HepG2 (cell line): ENCODE measurements around the gene ENDOU. TPM values are rescaled to one million over a fixed set of nuclear protein-coding genes. Genes with fewer than 3 reads are reported as not detected.

Source experiments
- ADNP ChIP-seq: sonication (generic); formaldehyde crosslinking; IDR thresholded peaks from 2 replicates; pipeline ENCODE4 v1.4.0; 2020; ENCODE audit warnings: missing genetic modification reagents
- ARHGAP35 ChIP-seq: sonication (generic); formaldehyde crosslinking; IDR thresholded peaks from 2 replicates; pipeline ENCODE4 v1.9.0; 2022; ENCODE audit warnings: mild to moderate bottlenecking, inconsistent platforms, moderate library complexity, missing genetic modification reagents, borderline replicate concordance
- ATF1 ChIP-seq: IDR thresholded peaks from 2 replicates; pipeline ENCODE4 v1.6.1; 2016; ENCODE audit warnings: mild to moderate bottlenecking, control low read depth
- CBFB ChIP-seq: sonication (generic); formaldehyde crosslinking; IDR thresholded peaks from 2 replicates; pipeline ENCODE4 v1.4.0; 2020; ENCODE audit warnings: missing genetic modification reagents
- ERF ChIP-seq: IDR thresholded peaks from 2 replicates; pipeline ENCODE4 v1.6.1; 2018; ENCODE audit warnings: missing biosample characterization, missing genetic modification reagents
- MXD4 ChIP-seq: IDR thresholded peaks from 2 replicates; pipeline ENCODE4 v1.6.1; 2016; ENCODE audit warnings: mild to moderate bottlenecking, missing biosample characterization, missing genetic modification reagents
- POLR2AphosphoS5 ChIP-seq: IDR thresholded peaks from 2 replicates; pipeline ENCODE4 v1.6.1; 2012; ENCODE audit warnings: low read depth, low read length
- PTBP1 ChIP-seq: fragments of 200-400 bp; formaldehyde crosslinking; IDR thresholded peaks from 2 replicates; pipeline ENCODE4 v1.6.1; 2018; ENCODE audit warnings: low read length, low read depth; ENCODE audit not compliant: poor library complexity, severe bottlenecking
- REPIN1 ChIP-seq: sonication (generic); formaldehyde crosslinking; IDR thresholded peaks from 2 replicates; pipeline ENCODE4 v1.8.0; 2022; ENCODE audit warnings: missing genetic modification reagents, low read depth, mild to moderate bottlenecking, borderline replicate concordance
- SMC3 ChIP-seq: IDR thresholded peaks from 2 replicates; pipeline ENCODE4 v1.6.1; 2011; ENCODE audit warnings: low read length, improper control_type of control experiment
- SNRNP70 ChIP-seq: fragments of 200-400 bp; formaldehyde crosslinking; IDR thresholded peaks from 2 replicates; pipeline ENCODE4 v1.6.1; 2017; ENCODE audit warnings: mild to moderate bottlenecking, low read depth, low read length, moderate library complexity
- ZBTB40 ChIP-seq, 2 experiments: fragments of 450-650 bp in 1 of 2; sonication (generic) in 1 of 2; formaldehyde crosslinking in 1 of 2; IDR thresholded peaks; 2 replicates each; pipeline versions ENCODE4 v1.6.1 to v1.8.0; 2016 to 2022; ENCODE audit warnings: antibody characterized with exemption in 1 of 2, mild to moderate bottlenecking in 1 of 2, missing genetic modification reagents in 1 of 2
- ZNF256 ChIP-seq: sonication (generic); formaldehyde crosslinking; conservative IDR thresholded peaks from 2 replicates; pipeline ENCODE4 v1.4.0; 2020; ENCODE audit warnings: missing genetic modification reagents
- ZNF652 ChIP-seq: IDR thresholded peaks from 2 replicates; pipeline ENCODE4 v1.6.1; 2016; ENCODE audit warnings: low read depth, borderline replicate concordance
- ZNF710 ChIP-seq: sonication (generic); formaldehyde crosslinking; IDR thresholded peaks from 2 replicates; pipeline ENCODE4 v1.5.0; 2020; ENCODE audit warnings: mild to moderate bottlenecking, missing genetic modification reagents, borderline replicate concordance
- ZSCAN22 ChIP-seq: sonication (generic); formaldehyde crosslinking; IDR thresholded peaks from 2 replicates; pipeline ENCODE4 v1.4.0; 2020; ENCODE audit warnings: mild to moderate bottlenecking, missing genetic modification reagents
- ZZZ3 ChIP-seq: sonication (generic); formaldehyde crosslinking; IDR thresholded peaks from 2 replicates; pipeline ENCODE4 v1.4.0; 2020; ENCODE audit warnings: missing genetic modification reagents, mild to moderate bottlenecking, borderline replicate concordance
- polyA plus RNA-seq, 8 experiments: library from polyadenylated mRNA; depleted of rRNA in 3 of 8; stranded (reverse) in 7 of 8; unstranded in 1 of 8; fragments of >200 nt; fragmentation: Illumina TruSeq in 4 of 8; extraction: Trizol in 4 of 8; gene quantifications; 2 replicates each; pipeline versions ENCODE4 v1.2.1 to v1.2.3, GENCODE V29; 2011 to 2016; ENCODE audit warnings: low read depth in 4 of 8, missing spikeins in 1 of 8, mixed read lengths in 1 of 8; ENCODE audit not compliant: insufficient read depth in 1 of 8
- total RNA-seq, 5 experiments: library from RNA; depleted of rRNA; stranded (reverse); fragments of >200 nt; fragmentation: Illumina TruSeq; extraction: Trizol; gene quantifications; 2 replicates each; pipeline ENCODE4 v1.2.3, GENCODE V29; 2016; ENCODE audit warnings: low read depth in 1 of 5
- TF ChIP-seq, protein P1 (sequence below), 2 experiments: fragments of 450-650 bp in 1 of 2; sonication (generic) in 1 of 2; formaldehyde crosslinking; IDR thresholded peaks; 2 replicates each; pipeline versions ENCODE4 v1.5.0 to v1.8.0; 2020 to 2022; ENCODE audit warnings: mild to moderate bottlenecking in 1 of 2, missing genetic modification reagents in 1 of 2

ENDOU gene
- total and polyA plus RNA-seq, 2 of the 13 experiments (the other 11 are each of a cell fraction or from before 2014, with no cell fraction given), result not detected

GRCh38 chr12:47773062-47773857, 48.0 kb upstream of the ENDOU start, which contains the start of gene SLC48A1 (continued):
- TF ChIP-seq ERF (CRISPR knock-in tag), result no peak
- TF ChIP-seq PTBP1, result no peak
- no peak for TF ChIP-seq SMC3
- no peak for TF ChIP-seq ZZZ3 (CRISPR knock-in tag)
- TF ChIP-seq, protein P1, sequence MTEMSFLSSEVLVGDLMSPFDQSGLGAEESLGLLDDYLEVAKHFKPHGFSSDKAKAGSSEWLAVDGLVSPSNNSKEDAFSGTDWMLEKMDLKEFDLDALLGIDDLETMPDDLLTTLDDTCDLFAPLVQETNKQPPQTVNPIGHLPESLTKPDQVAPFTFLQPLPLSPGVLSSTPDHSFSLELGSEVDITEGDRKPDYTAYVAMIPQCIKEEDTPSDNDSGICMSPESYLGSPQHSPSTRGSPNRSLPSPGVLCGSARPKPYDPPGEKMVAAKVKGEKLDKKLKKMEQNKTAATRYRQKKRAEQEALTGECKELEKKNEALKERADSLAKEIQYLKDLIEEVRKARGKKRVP (CRISPR knock-in tag; IDR thresholded peaks at IDR 0.05), result no peak
- no peak for TF ChIP-seq MXD4
- no peak for TF ChIP-seq ADNP (CRISPR knock-in tag)
- no peak for TF ChIP-seq ZSCAN22
- TF ChIP-seq ATF1 (CRISPR knock-in tag), result no peak
- TF ChIP-seq ZNF652, result no peak
- TF ChIP-seq CBFB (CRISPR knock-in tag), result no peak
- 0 out of 2 replicates have a peak, but pooled peaks have one; percentile 8 for TF ChIP-seq ZNF710 (CRISPR knock-in tag)
- no peak for TF ChIP-seq REPIN1
- TF ChIP-seq ZBTB40 (IDR thresholded peaks at IDR 0.05), result no peak
- TF ChIP-seq ZBTB40 (CRISPR knock-in tag; IDR thresholded peaks at IDR 0.05), result 0 out of 2 replicates have a peak, but pooled peaks have one; percentile 15
- TF ChIP-seq ARHGAP35 (CRISPR knock-in tag), result no peak
- no peak for TF ChIP-seq ZNF256 (CRISPR knock-in tag)
- TF ChIP-seq SNRNP70, result no peak
- 0 out of 2 replicates have a peak, but pooled peaks have one; percentile 28 for TF ChIP-seq POLR2AphosphoS5
